Tibial artery (tissue), 4 donors: ENCODE measurements around the gene TEK.
"Not testable (repeated sequence)": the region's sequence is repeated elsewhere in the genome, so short reads cannot be mapped to it uniquely, and the experiment has no call there.

Experiments
- DNase-seq, 2 donors: peaks; one replicate each; pipeline ENCODE4 v3.0.0-alpha.2; 2019
- H3K27ac ChIP-seq, 2 donors: fragments of 200-600 bp; sonication (generic) in 1 of 2; 1 replicate in 1 of 2; 2 replicates in 1 of 2; pipeline ENCODE4 v1.5.1; 2018 to 2019; ENCODE audit warnings: mild to moderate bottlenecking in 1 of 2
- H3K27me3 ChIP-seq, 2 donors: fragments of 200-600 bp; sonication (generic) in 1 of 2; one replicate each; pipeline versions ENCODE4 v1.5.1 to v1.6.0; 2016 to 2019
- H3K36me3 ChIP-seq, 3 donors: fragments of 200-600 bp; sonication (generic) in 2 of 3; one replicate each; pipeline ENCODE4 v1.5.1; 2016 to 2019; ENCODE audit warnings: mild to moderate bottlenecking in 2 of 3
- H3K4me1 ChIP-seq, 4 donors: fragments of 200-600 bp; sonication (generic) in 2 of 4; 1 replicate in 3 of 4; 2 replicates in 1 of 4; pipeline ENCODE4 v1.5.1; 2016 to 2019
- H3K4me3 ChIP-seq, 2 donors: fragments of 200-600 bp; sonication (generic) in 1 of 2; 1 replicate in 1 of 2; 2 replicates in 1 of 2; pipeline ENCODE4 v1.5.1; 2018 to 2019; ENCODE audit warnings: mild to moderate bottlenecking in 2 of 2
- H3K9me3 ChIP-seq, 3 donors: fragments of 200-600 bp; sonication (generic) in 1 of 3; one replicate each; pipeline ENCODE4 v1.5.1; 2016 to 2019
- CTCF ChIP-seq, 2 experiments: fragments of 200-600 bp in 1 of 2; fragments of 450-650 bp in 1 of 2; IDR thresholded peaks; one replicate each; pipeline ENCODE4 v1.5.1; 2017 to 2019; ENCODE audit warnings: antibody characterized with exemption in 2 of 2, mild to moderate bottlenecking in 1 of 2, moderate library complexity in 1 of 2
- intact Hi-C: fragments of 100-400 bp; cut with DNase I; formaldehyde crosslinking; loops from one replicate; pipeline ENCODE4 v1.15.0; 2023; ENCODE audit warnings: low total_unique reads

The TEK gene

GRCh38 chr9:27090231-27090630, 18.8 kb upstream of the TEK start:
- H3K9me3 ChIP-seq, result no peaks in the 10 kb centered on the region
- H3K36me3 ChIP-seq, result no peaks in the 10 kb centered on the region
- H3K27ac ChIP-seq, result no peak overlapping the region
- H3K27me3 ChIP-seq, result no peaks in the 10 kb centered on the region
- intact Hi-C loops, result no loop called here
- DNase-seq, result no peak
- no peak for TF ChIP-seq CTCF (IDR thresholded peaks at IDR 0.05)
- peaks cover 0 to 20% (median 4%) of the 10 kb centered on the region in 4 donors for H3K4me1 ChIP-seq
- H3K4me3 ChIP-seq, result no peak overlapping the region

DNA sequence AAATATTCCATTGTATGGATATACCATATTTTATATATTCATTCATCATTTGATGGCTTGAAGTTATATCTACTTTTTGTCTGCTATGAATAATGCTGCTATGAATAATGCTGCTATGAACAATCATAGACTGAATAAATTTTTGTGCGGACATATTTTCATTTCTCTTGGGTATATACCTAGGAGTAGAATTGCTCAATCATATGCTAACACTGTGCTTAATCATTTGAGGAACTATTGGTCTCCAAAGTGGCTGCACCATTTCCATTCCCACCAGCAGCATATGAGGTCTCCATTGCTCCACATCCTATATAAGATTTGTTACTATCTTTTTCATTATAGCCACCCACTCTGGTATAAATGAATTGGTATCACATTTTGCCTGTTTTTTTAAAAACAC, 18.3 kb upstream of the TEK start:
- DNase-seq, result no peak
- no peak overlapping the region for H3K27ac ChIP-seq
- peaks cover 0 to 20% (median 4%) of the 10 kb centered on the region in 4 donors for H3K4me1 ChIP-seq
- no peak overlapping the region for H3K4me3 ChIP-seq
- no peaks in the 10 kb centered on the region for H3K27me3 ChIP-seq
- no peaks in the 10 kb centered on the region for H3K9me3 ChIP-seq
- intact Hi-C loops, result no loop called here
- no peaks in the 10 kb centered on the region for H3K36me3 ChIP-seq
- no peak for TF ChIP-seq CTCF (IDR thresholded peaks at IDR 0.05)

DNA sequence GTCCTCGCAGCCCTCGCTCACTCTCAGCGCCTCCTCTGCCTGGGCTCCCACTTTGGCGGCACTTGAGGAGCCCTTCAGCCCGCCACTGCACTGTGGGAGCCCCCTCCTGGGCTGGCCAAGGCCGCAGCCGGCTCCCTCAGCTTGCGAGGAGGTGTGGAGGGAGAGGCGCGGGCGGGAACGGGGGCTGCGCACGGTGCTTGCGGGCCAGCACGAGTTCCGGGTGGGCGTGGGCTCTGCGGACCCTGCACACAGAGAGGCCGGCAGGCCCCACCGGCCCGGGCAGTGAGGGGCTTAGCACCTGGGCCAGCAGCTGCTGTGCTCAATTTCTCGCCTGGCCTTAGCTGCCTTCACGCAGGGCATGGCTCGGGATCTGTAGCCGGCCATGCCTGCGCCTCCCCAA, 16.5 kb upstream of the TEK start:
- H3K4me3 ChIP-seq, H3K36me3 ChIP-seq, H3K9me3 ChIP-seq, intact Hi-C loops, H3K27me3 ChIP-seq, H3K27ac ChIP-seq, DNase-seq: not testable (repeated sequence)
- peaks cover 0 to 11% (median 3%) of the 10 kb centered on the region in 4 donors for H3K4me1 ChIP-seq

DNA sequence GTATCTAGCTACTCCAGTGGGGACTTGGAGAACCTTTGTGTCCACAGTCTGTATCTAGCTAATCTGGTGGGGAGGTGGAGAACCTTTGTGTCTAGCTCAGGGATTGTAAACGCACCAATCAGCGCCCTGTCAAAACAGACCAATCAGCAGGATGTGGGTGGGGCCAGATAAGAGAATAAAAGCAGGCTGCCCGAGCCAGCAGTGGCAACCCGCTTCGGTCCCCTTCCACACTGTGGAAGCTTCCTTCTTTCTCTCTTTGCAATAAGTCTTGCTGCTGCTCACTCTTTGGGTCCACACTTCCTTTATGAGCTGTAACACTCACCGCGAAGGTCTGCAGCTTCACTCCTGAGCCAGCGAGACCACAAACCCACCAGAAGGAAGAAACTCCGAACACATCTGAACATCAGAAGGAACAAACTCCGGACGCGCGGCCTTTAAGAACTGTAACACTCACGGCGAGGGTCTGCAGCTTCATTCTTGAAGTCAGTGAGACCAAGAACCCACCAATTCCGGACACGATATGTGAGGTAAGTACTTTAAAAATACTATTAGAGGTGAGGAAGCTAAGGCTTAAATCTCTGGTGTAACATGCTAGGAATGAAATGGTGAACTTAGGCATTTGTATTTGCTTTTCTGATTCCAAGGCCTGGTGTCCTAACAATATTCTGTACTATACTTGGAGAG, 15.5 kb upstream of the TEK start:
- H3K4me1 ChIP-seq, H3K27me3 ChIP-seq, H3K36me3 ChIP-seq, DNase-seq, intact Hi-C loops, H3K27ac ChIP-seq, H3K4me3 ChIP-seq, H3K9me3 ChIP-seq: not testable (repeated sequence)

- intact Hi-C loops, result no loop called here
- TF ChIP-seq CTCF (IDR thresholded peaks at IDR 0.05), result no peak
- no peaks in the 10 kb centered on the region for H3K27me3 ChIP-seq
- H3K36me3 ChIP-seq, result no peaks in the 10 kb centered on the region
- H3K9me3 ChIP-seq, result no peaks in the 10 kb centered on the region
- no peak for DNase-seq
- H3K4me1 ChIP-seq, result peaks cover 0 to 9% (median 0%) of the 10 kb centered on the region in 4 donors
- H3K27ac ChIP-seq, result no peak overlapping the region
- H3K4me3 ChIP-seq, result no peak overlapping the region
Measured at GRCh38 chr9:27094640-27095298, 14.3 kb upstream of the TEK start.

DNA sequence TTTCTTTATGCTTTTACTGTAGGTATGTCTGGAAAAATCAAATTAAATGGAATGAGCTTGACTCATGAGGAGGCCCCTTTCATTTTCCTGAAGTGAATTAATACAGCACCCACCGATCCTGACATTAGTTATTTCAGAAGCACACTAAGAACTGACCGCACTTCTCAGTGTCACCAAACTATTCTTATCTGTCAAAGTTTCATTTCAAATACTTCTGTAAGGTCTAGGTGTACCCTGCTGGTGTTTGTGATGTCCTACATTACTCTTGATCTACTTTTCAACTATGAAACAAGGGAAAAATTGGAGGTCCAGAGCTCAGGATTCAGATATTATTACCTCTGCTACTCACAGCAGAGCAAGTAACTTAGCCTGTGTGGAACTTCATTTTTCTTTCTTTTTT, 1.8 kb upstream of the TEK start:
- Histone ChIP-seq H3K9me3 (no peaks in the 10 kb centered on the region), H3K4me1 (peaks cover 0 to 6% (median 2%) of the 10 kb centered on the region in 4 donors), H3K27ac (no peak overlapping the region), H3K36me3 (no peaks in the 10 kb centered on the region), H3K4me3 (no peak overlapping the region), H3K27me3 (no peaks in the 10 kb centered on the region)
- no peak for TF ChIP-seq CTCF (IDR thresholded peaks at IDR 0.05)
- intact Hi-C loops, result no loop called here
- no peak for DNase-seq
